Heart left ventricle (tissue), 13 donors: ENCODE measurements around the gene CDK5R1.

Source experiments
- POLR2A ChIP-seq, 2 donors: fragments of 450-650 bp; IDR thresholded peaks; one replicate each; pipeline ENCODE4 v1.6.1; 2017; ENCODE audit warnings: antibody characterized with exemption in 2 of 2, mild to moderate bottlenecking in 2 of 2, moderate library complexity in 2 of 2
- TF ChIP-seq, protein P1 (sequence below), 12 donors: fragments of 200-600 bp; sonication (generic) in 4 of 12; IDR thresholded peaks; one replicate each; pipeline versions ENCODE4 v1.5.0 to v1.8.0; 2018 to 2022; ENCODE audit warnings: antibody characterized with exemption in 12 of 12, mild to moderate bottlenecking in 5 of 12
- donor health status: ischemic (EF 13 %, LVEDD 7.1; RV severe dilation, severe dysfunction).
- donor health status: DM: no; HTN: yes; CAD: no.
- donor health status: DM: no; HTN: no; CAD: no.
- donor health status: ischemic (EF 25% LVEDD 6.9; RV normal size, moderate dysfunction).
- donor health status: ischemic (EF 25% LVEDD 5.7; RV mildly dilated, moderate dysfunction).
- donor health status: ischemic (EF 35%, LVEDD 5.7; RV mildly dilated, moderate dysfunction).
- donor health status: nonischemic (EF 11% LVEDD 7.7; RV severe dilation, severe dysfunction).
- donor health status: DM: yes; HTN: yes; CAD: no.
- donor health status: PGD.
- donor health status: ischemic (EF 29% LVEDD 5.4; RV normal size, mild dysfunction).
- donor health status: nonischemic (EF 23%, LVEDD 6.1; RV moderate dilation, normal function).

DNA sequence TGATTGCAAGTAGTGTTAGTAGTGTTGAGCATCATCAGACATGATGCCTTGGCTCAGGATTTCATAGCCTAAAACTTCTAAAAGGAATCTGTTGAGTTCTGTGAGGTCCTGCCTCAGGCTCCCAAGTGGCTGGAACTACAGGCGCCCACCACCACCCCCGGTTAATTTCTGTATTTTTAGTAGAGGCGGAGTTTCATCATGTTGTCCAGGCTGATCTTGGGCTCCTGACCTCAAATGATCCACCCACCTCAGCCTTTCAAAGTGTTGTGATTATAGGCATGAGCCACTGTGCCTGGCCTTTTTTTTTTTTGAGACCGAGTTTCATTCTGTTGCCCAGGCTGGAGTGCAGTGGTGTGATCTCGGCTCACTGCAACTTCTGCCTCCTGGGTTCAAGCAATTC, 36.8 kb upstream of the CDK5R1 start:
- TF ChIP-seq, protein P1, sequence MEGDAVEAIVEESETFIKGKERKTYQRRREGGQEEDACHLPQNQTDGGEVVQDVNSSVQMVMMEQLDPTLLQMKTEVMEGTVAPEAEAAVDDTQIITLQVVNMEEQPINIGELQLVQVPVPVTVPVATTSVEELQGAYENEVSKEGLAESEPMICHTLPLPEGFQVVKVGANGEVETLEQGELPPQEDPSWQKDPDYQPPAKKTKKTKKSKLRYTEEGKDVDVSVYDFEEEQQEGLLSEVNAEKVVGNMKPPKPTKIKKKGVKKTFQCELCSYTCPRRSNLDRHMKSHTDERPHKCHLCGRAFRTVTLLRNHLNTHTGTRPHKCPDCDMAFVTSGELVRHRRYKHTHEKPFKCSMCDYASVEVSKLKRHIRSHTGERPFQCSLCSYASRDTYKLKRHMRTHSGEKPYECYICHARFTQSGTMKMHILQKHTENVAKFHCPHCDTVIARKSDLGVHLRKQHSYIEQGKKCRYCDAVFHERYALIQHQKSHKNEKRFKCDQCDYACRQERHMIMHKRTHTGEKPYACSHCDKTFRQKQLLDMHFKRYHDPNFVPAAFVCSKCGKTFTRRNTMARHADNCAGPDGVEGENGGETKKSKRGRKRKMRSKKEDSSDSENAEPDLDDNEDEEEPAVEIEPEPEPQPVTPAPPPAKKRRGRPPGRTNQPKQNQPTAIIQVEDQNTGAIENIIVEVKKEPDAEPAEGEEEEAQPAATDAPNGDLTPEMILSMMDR (IDR thresholded peaks at IDR 0.05) = no peak
- TF ChIP-seq POLR2A (IDR thresholded peaks at IDR 0.05) = no peak
